ENCODE measurements around the gene TBC1D3I. TPM values are rescaled to one million over a fixed set of nuclear protein-coding genes. Genes with fewer than 3 reads are reported as not detected.

Gene TBC1D3I
- 0.39 TPM in 1 of 2 replicates, not detected in the other for total RNA-seq

DNA sequence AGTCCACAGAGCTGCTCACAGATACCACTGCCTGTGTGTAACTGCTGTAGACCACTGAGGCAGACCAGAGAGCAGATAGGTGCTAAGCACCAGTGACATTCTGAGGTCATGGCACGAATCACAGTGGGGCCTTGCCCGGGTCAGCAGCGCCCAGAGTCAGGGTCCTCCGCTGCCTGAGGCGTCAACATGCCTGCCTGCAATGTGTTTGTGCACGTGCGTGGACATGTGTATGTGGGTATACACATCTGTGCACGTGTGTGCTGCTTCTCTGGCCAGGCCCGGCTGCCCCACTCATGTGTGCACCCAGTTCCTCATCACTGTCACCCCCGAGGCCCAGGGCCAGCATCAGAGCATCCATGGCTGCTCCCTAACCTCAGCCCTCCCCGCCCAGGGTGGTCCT is at the start of gene TBC1D3I:
TBC1D3I (minus strand) TSS at position 101 of the 400 bp plus-strand sequence. CDS start 1,585 bp downstream, outside the sequence.

DNA sequence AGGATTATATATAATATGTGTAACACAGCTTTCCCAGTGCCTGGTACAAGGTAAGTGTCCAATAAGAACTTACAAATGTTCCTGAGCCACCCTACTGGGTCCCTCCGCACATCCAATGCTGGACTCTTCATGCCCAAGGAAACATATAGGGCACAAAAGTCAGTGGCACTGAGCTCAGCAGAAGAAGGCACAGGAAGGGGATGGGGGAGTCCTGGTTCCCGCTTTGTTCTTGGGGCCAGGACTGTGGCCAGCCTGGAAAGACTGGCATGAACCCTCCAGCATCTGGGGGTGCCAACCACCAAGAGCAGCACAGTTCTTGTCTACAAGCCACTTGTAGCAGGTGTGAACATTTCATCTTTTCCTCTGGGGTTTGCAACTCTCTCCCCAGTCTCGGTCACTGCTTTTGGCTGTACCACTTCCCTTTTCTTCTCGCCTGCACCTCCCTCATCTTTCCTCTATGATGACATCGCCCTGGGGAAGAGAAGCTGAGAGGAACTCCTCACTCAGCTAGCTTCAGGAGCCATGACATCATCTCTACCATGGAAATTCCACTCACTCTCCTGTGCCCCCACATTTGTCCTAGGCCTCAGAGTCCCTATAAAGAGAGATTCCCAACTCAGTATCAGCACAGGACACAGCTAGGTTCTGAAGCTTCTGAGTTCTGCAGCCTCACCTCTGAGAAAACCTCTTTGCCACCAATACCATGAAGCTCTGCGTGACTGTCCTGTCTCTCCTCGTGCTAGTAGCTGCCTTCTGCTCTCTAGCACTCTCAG is 53.7 kb downstream of the TBC1D3I start, which contains the start of gene CCL4L2:
CCL4L2 (plus strand) TSS at position 625 of the 773 bp plus-strand sequence.

Other genes with a start within 250 kb of the TBC1D3I start
- gene CCL23, start 246.6 kb downstream of the TBC1D3I start, total RNA-seq: not detected in 2 replicates
- gene CCL18, start 200.3 kb downstream of the TBC1D3I start, total RNA-seq: not detected in 2 replicates
- gene CCL3, start 174.4 kb downstream of the TBC1D3I start, total RNA-seq: not detected in 2 replicates
- not detected in 2 replicates for gene CCL4, start 160.7 kb downstream of the TBC1D3I start, total RNA-seq
- gene TBC1D3B, start 87.9 kb downstream of the TBC1D3I start, total RNA-seq: 1.9 TPM in 1 of 2 replicates, not detected in the other
- gene CCL3L1, start 67.8 kb downstream of the TBC1D3I start, total RNA-seq: not detected in 2 replicates
- not detected in 2 replicates for gene CCL4L2, start 53.5 kb downstream of the TBC1D3I start, total RNA-seq
- not detected in 2 replicates for gene TBC1D3G, start 59.3 kb upstream of the TBC1D3I start, total RNA-seq
- not detected in 2 replicates for gene TBC1D3H, start 123.9 kb upstream of the TBC1D3I start, total RNA-seq
- gene ZNHIT3, start 222.1 kb upstream of the TBC1D3I start, total RNA-seq: 34.1 and 42.2 TPM in 2 replicates

Measured in epithelial cell of alveolus of lung (primary cell).